OCI-LY3 (cell line): ENCODE data around the gene GGCT.

Source experiments
- H2AFZ ChIP-seq: fragments of 200-600, 300-600 bp; shearing (Covaris generic); 2 replicates; pipeline ENCODE4 v1.6.0; 2014; ENCODE audit warnings: antibody characterized with exemption, low read depth, low read length
- H3K27ac ChIP-seq: fragments of 200-600, 300-600 bp; sonication (generic); 2 replicates; pipeline ENCODE4 v1.5.1; 2014; ENCODE audit warnings: mild to moderate bottlenecking, low read length, moderate library complexity, mixed read lengths
- H3K27me3 ChIP-seq: fragments of 200-600, 300-600 bp; sonication (generic); 2 replicates; pipeline ENCODE4 v1.6.1; 2014; ENCODE audit warnings: low read depth, low read length, mixed read lengths
- H3K36me3 ChIP-seq: fragments of 200-600, 300-600 bp; sonication (generic); replicated peaks from 2 replicates; pipeline ENCODE3; 2014; ENCODE audit warnings: low read depth, low read length, mixed read lengths
- H3K4me1 ChIP-seq: fragments of 300-600, 200-600 bp; sonication (generic); 2 replicates; pipeline ENCODE4 v1.6.1; 2014; ENCODE audit warnings: low read length, mixed read lengths
- H3K4me2 ChIP-seq: fragments of 200-600, 300-600 bp; sonication (generic); 2 replicates; pipeline ENCODE4 v1.6.1; 2014; ENCODE audit warnings: low read length, mixed read lengths
- H3K4me3 ChIP-seq: fragments of 300-600, 200-600 bp; sonication (generic); 2 replicates; pipeline ENCODE4 v1.5.1; 2014; ENCODE audit warnings: antibody characterized with exemption, mild to moderate bottlenecking, low read length, moderate library complexity
- H3K79me2 ChIP-seq: fragments of 300-600, 200-600 bp; shearing (Covaris generic); 2 replicates; pipeline ENCODE4 v1.6.1; 2014; ENCODE audit warnings: mild to moderate bottlenecking, low read length, mixed read lengths
- H3K9ac ChIP-seq: fragments of 300-600, 200-600 bp; shearing (Covaris generic); 2 replicates; pipeline ENCODE4 v1.6.0; 2014; ENCODE audit warnings: mild to moderate bottlenecking, low read length, moderate library complexity
- H3K9me3 ChIP-seq: fragments of 200-600, 300-600 bp; shearing (Covaris generic); 2 replicates; pipeline ENCODE4 v1.6.1; 2014; ENCODE audit warnings: low read length, mixed read lengths; ENCODE audit not compliant: insufficient read depth
- H4K20me1 ChIP-seq: fragments of 200-600, 300-600 bp; sonication (generic); 2 replicates; pipeline ENCODE4 v1.6.1; 2016; ENCODE audit warnings: low read length, mixed read lengths; ENCODE audit not compliant: insufficient read depth
- CTCF ChIP-seq: fragments of 200-600, 300-600 bp; sonication (generic); IDR thresholded peaks from 2 replicates; pipeline ENCODE4 v1.5.1; 2014; ENCODE audit warnings: antibody characterized with exemption, low read length, low read depth
- EZH2phosphoT487 ChIP-seq: fragments of 200-600 bp; shearing (Covaris generic); IDR thresholded peaks from 2 replicates; pipeline ENCODE4 v1.6.1; 2018; ENCODE audit warnings: antibody characterized with exemption, mixed run types, low read depth

The GGCT gene

GRCh38 chr7:30473903-30474302, 30.7 kb downstream of the GGCT start:
- no peaks in the 10 kb centered on the region for H3K36me3 ChIP-seq
- H4K20me1 ChIP-seq, result no peaks in the 10 kb centered on the region
- H2AFZ ChIP-seq, result no peak overlapping the region
- no peaks in the 10 kb centered on the region for H3K27me3 ChIP-seq
- H3K4me3 ChIP-seq, result no peak overlapping the region
- H3K4me1 ChIP-seq, result peaks cover 6% of the 10 kb centered on the region; the same call in 1 of the 2 replicates
- H3K9ac ChIP-seq, result no peak overlapping the region
- TF ChIP-seq CTCF, result no peak
- TF ChIP-seq EZH2phosphoT487, result no peak
- no peaks in the 10 kb centered on the region for H3K9me3 ChIP-seq
- no peaks in the 10 kb centered on the region for H3K79me2 ChIP-seq
- no peak overlapping the region for H3K27ac ChIP-seq
- no peak overlapping the region for H3K4me2 ChIP-seq

GRCh38 chr7:30472784-30473775, 31.5 kb downstream of the GGCT start:
- H3K4me2 ChIP-seq, result no peak overlapping the region
- no peaks in the 10 kb centered on the region for H3K36me3 ChIP-seq
- H3K27ac ChIP-seq, result no peak overlapping the region
- no peak overlapping the region for H3K4me3 ChIP-seq
- no peak overlapping the region for H2AFZ ChIP-seq
- no peaks in the 10 kb centered on the region for H3K9me3 ChIP-seq
- H3K9ac ChIP-seq, result no peak overlapping the region
- H4K20me1 ChIP-seq, result no peaks in the 10 kb centered on the region
- no peaks in the 10 kb centered on the region for H3K27me3 ChIP-seq
- TF ChIP-seq EZH2phosphoT487, result no peak
- no peak for TF ChIP-seq CTCF
- H3K79me2 ChIP-seq, result no peaks in the 10 kb centered on the region
- peaks cover 5% of the 10 kb centered on the region for H3K4me1 ChIP-seq

GRCh38 chr7:30472081-30472783, 32.4 kb downstream of the GGCT start:
- no peaks in the 10 kb centered on the region for H3K27me3 ChIP-seq
- H4K20me1 ChIP-seq, result no peaks in the 10 kb centered on the region
- no peaks in the 10 kb centered on the region for H3K36me3 ChIP-seq
- no peaks in the 10 kb centered on the region for H3K79me2 ChIP-seq
- no peak overlapping the region for H3K4me3 ChIP-seq
- no peak overlapping the region for H3K9ac ChIP-seq
- TF ChIP-seq CTCF, result no peak
- TF ChIP-seq EZH2phosphoT487, result no peak
- no peak overlapping the region for H3K4me2 ChIP-seq
- no peak overlapping the region for H3K27ac ChIP-seq
- H3K9me3 ChIP-seq, result no peaks in the 10 kb centered on the region
- H3K4me1 ChIP-seq, result peaks cover 7% of the 10 kb centered on the region
- no peak overlapping the region for H2AFZ ChIP-seq

- Histone ChIP-seq H3K9ac (no peak overlapping the region), H3K4me2 (no peak overlapping the region)
Measured at GRCh38 chr7:30471205-30471604, 33.4 kb downstream of the GGCT start.

More at GRCh38 chr7:30471205-30471604, 33.4 kb downstream of the GGCT start:
- Histone ChIP-seq H3K9me3 (no peaks in the 10 kb centered on the region), H3K27me3 (no peaks in the 10 kb centered on the region), H2AFZ (no peak overlapping the region), H3K36me3 (no peaks in the 10 kb centered on the region), H4K20me1 (no peaks in the 10 kb centered on the region), H3K79me2 (no peaks in the 10 kb centered on the region), H3K27ac (no peak overlapping the region), H3K4me1 (peaks cover 12% of the 10 kb centered on the region), H3K4me3 (no peak overlapping the region)
- TF ChIP-seq CTCF (no peak), EZH2phosphoT487 (no peak)
